GM18508 (cell line): ENCODE measurements around the gene TMEM130.
"Not testable (repeated sequence)": the region's sequence is repeated elsewhere in the genome, so short reads cannot be mapped to it uniquely, and the experiment has no call there.

Experiments used
- ATAC-seq: cut with Tn5 transposase; IDR thresholded peaks from one replicate; pipeline ENCODE4 v1.9.1; 2021; ENCODE audit warnings: moderate number of reproducible peaks; ENCODE audit not compliant: insufficient read depth, unreplicated experiment

TMEM130 gene

GRCh38 chr7:98848918-98849317 is 20.9 kb downstream of the TMEM130 start:
- no peak for ATAC-seq

GRCh38 chr7:98842552-98842951 is 27.3 kb downstream of the TMEM130 start:
- not testable (repeated sequence) for ATAC-seq

- no peak for ATAC-seq
These were observed 28.4 kb downstream of the TMEM130 start for GRCh38 chr7:98841179-98841997.

- no peak for ATAC-seq
These were observed 29.1 kb downstream of the TMEM130 start for GRCh38 chr7:98840722-98841121.

GRCh38 chr7:98840096-98840495 is 29.7 kb downstream of the TMEM130 start:
- ATAC-seq = no peak

GRCh38 chr7:98837630-98837972 is 32.2 kb downstream of the TMEM130 start:
- no peak for ATAC-seq

GRCh38 chr7:98836811-98837629 is 32.8 kb downstream of the TMEM130 start:
- no peak for ATAC-seq

- ATAC-seq = no peak
These were observed 34.9 kb downstream of the TMEM130 start for GRCh38 chr7:98834949-98835348.

GRCh38 chr7:98833022-98833421 is 36.8 kb downstream of the TMEM130 start:
- ATAC-seq = no peak

GRCh38 chr7:98831641-98832221 is 38.1 kb downstream of the TMEM130 start:
- ATAC-seq = no peak

GRCh38 chr7:98830972-98831548 is 38.8 kb downstream of the TMEM130 start:
- ATAC-seq = no peak

GRCh38 chr7:98828368-98828767 is 41.4 kb downstream of the TMEM130 start:
- ATAC-seq = no peak

GRCh38 chr7:98827258-98827657 is 42.6 kb downstream of the TMEM130 start:
- no peak for ATAC-seq

GRCh38 chr7:98826811-98827231 is 43.0 kb downstream of the TMEM130 start:
- no peak for ATAC-seq

- ATAC-seq = no peak
These were observed 43.4 kb downstream of the TMEM130 start for GRCh38 chr7:98826387-98826786.

GRCh38 chr7:98823226-98823625 is 46.6 kb downstream of the TMEM130 start:
- no peak for ATAC-seq

- ATAC-seq = no peak
These were observed 48.5 kb downstream of the TMEM130 start for GRCh38 chr7:98821348-98821747.

GRCh38 chr7:98816967-98817710 is 52.7 kb downstream of the TMEM130 start:
- ATAC-seq = no peak

GRCh38 chr7:98816241-98816640 is 53.6 kb downstream of the TMEM130 start:
- no peak for ATAC-seq

- ATAC-seq = no peak
These were observed 54.5 kb downstream of the TMEM130 start for GRCh38 chr7:98815313-98815712.
